NCI-H2227 (cell line): ENCODE data around the gene HSDL2.
"Not testable (repeated sequence)": the region's sequence is repeated elsewhere in the genome, so short reads cannot be mapped to it uniquely, and the experiment has no call there.

ENCODE experiments used
- DNase-seq: peaks from one replicate; lab custom pipeline; 2025; ENCODE audit not compliant: unreplicated experiment; lab: John Stamatoyannopoulos, UW

The HSDL2 gene

GRCh38 chr9:112365257-112365656, 14.7 kb upstream of the HSDL2 start:
- DNase-seq = not testable (repeated sequence)

GRCh38 chr9:112366591-112366990, 13.3 kb upstream of the HSDL2 start:
- no peak for DNase-seq

- no peak for DNase-seq
Observed at GRCh38 chr9:112367465-112367864, 12.4 kb upstream of the HSDL2 start.

- no peak for DNase-seq
Observed at GRCh38 chr9:112369817-112370216, 10.1 kb upstream of the HSDL2 start.

- DNase-seq = no peak
Observed at GRCh38 chr9:112371060-112371459, 8.8 kb upstream of the HSDL2 start.

- not testable (repeated sequence) for DNase-seq
Observed at GRCh38 chr9:112373666-112374065, 6.2 kb upstream of the HSDL2 start.

- not testable (repeated sequence) for DNase-seq
Observed at GRCh38 chr9:112374232-112374631, 5.7 kb upstream of the HSDL2 start.

GRCh38 chr9:112375361-112375760, 4.5 kb upstream of the HSDL2 start:
- DNase-seq = no peak

GRCh38 chr9:112377087-112377486, 2.8 kb upstream of the HSDL2 start:
- DNase-seq = no peak

GRCh38 chr9:112377684-112378327, 2.1 kb upstream of the HSDL2 start:
- DNase-seq = no peak

- DNase-seq = no peak
Observed at GRCh38 chr9:112378328-112379176, 1.4 kb upstream of the HSDL2 start.

GRCh38 chr9:112379177-112380101, 469 bp upstream of the HSDL2 start:
- peak; percentile 97 for DNase-seq

GRCh38 chr9:112380825-112381221, 915 bp downstream of the HSDL2 start:
- DNase-seq = peak; percentile 21

GRCh38 chr9:112382066-112382465, 2.2 kb downstream of the HSDL2 start:
- DNase-seq = no peak

- DNase-seq = no peak
Observed at GRCh38 chr9:112382501-112383364, 2.8 kb downstream of the HSDL2 start.

GRCh38 chr9:112384219-112384618, 4.3 kb downstream of the HSDL2 start:
- no peak for DNase-seq

GRCh38 chr9:112384690-112385089, 4.8 kb downstream of the HSDL2 start:
- DNase-seq = no peak

- DNase-seq = no peak
Observed at GRCh38 chr9:112387115-112387514, 7.2 kb downstream of the HSDL2 start.

GRCh38 chr9:112389897-112390296, 10.0 kb downstream of the HSDL2 start:
- DNase-seq = not testable (repeated sequence)

GRCh38 chr9:112391936-112392560, 12.1 kb downstream of the HSDL2 start:
- DNase-seq = not testable (repeated sequence)
